Measurements from ENCODE around the gene HOXB13. TPM values are rescaled to one million over a fixed set of nuclear protein-coding genes. Genes with fewer than 3 reads are reported as not detected.

The HOXB13 gene
- polyA plus RNA-seq, 1 experiment: not detected

- POLR2A ChIA-PET: no interaction called here
- TF ChIP-seq CTCF (IDR thresholded peaks at IDR 0.05; ENCODE audit: low read depth, low read length): no peak
- CTCF ChIA-PET: interaction anchor here (1.6 kb wide), 1 partner anchor 14 kb away, joined by 7 read pairs; no protein-coding TSS in a partner anchor
- H3K27me3 ChIP-seq (ENCODE audit: control insufficient read depth, insufficient read depth, low read length): peaks cover 16% of the 10 kb centered on the region
- no peak overlapping the region for H3K4me3 ChIP-seq (ENCODE audit: low read depth, low read length)
- no peaks in the 10 kb centered on the region for H3K9me3 ChIP-seq (ENCODE audit: control insufficient read depth, insufficient read depth, low read length)
- no peak for DNase-seq (ENCODE audit: low read depth, low spot score)
- no peak overlapping the region for H3K27ac ChIP-seq (ENCODE audit: low read depth, low read length)
These were observed 35.4 kb downstream of the HOXB13 start for GRCh38 chr17:48693178-48693577.

GRCh38 chr17:48692049-48692448 lies 36.5 kb downstream of the HOXB13 start:
- Histone ChIP-seq H3K4me3 (ENCODE audit: low read depth, low read length) (no peak overlapping the region), H3K9me3 (ENCODE audit: control insufficient read depth, insufficient read depth, low read length) (no peaks in the 10 kb centered on the region), H3K27ac (ENCODE audit: low read depth, low read length) (no peak overlapping the region), H3K27me3 (ENCODE audit: control insufficient read depth, insufficient read depth, low read length) (peaks cover 14% of the 10 kb centered on the region)
- CTCF ChIA-PET: interaction anchor here (1.6 kb wide), 1 partner anchor 13 kb away, joined by 7 read pairs; no protein-coding TSS in a partner anchor
- DNase-seq (ENCODE audit: low read depth, low spot score): no peak
- POLR2A ChIA-PET: no interaction called here
- no peak for TF ChIP-seq CTCF (IDR thresholded peaks at IDR 0.05; ENCODE audit: low read depth, low read length)

GRCh38 chr17:48690655-48691054 lies 37.9 kb downstream of the HOXB13 start:
- Histone ChIP-seq H3K9me3 (ENCODE audit: control insufficient read depth, insufficient read depth, low read length) (no peaks in the 10 kb centered on the region), H3K27me3 (ENCODE audit: control insufficient read depth, insufficient read depth, low read length) (peaks cover 9% of the 10 kb centered on the region), H3K27ac (ENCODE audit: low read depth, low read length) (no peak overlapping the region), H3K4me3 (ENCODE audit: low read depth, low read length) (no peak overlapping the region)
- ChIA-PET POLR2A (no interaction called here), CTCF (no interaction called here)
- no peak for DNase-seq (ENCODE audit: low read depth, low spot score)
- TF ChIP-seq CTCF (IDR thresholded peaks at IDR 0.05; ENCODE audit: low read depth, low read length): no peak

GRCh38 chr17:48681609-48682008 lies 46.9 kb downstream of the HOXB13 start:
- ChIA-PET POLR2A (no interaction called here), CTCF (interaction anchor here (4.7 kb wide), 1 partner anchor 197 kb away, joined by 68 read pairs; no protein-coding TSS in a partner anchor)
- H3K9me3 ChIP-seq (ENCODE audit: control insufficient read depth, insufficient read depth, low read length): peaks cover 3% of the 10 kb centered on the region; the same call in 1 of the 2 replicates
- DNase-seq (ENCODE audit: low read depth, low spot score): no peak
- no peak overlapping the region for H3K27ac ChIP-seq (ENCODE audit: low read depth, low read length)
- peaks cover 28% of the 10 kb centered on the region for H3K27me3 ChIP-seq (ENCODE audit: control insufficient read depth, insufficient read depth, low read length)
- TF ChIP-seq CTCF (IDR thresholded peaks at IDR 0.05; ENCODE audit: low read depth, low read length): no peak
- no peak overlapping the region for H3K4me3 ChIP-seq (ENCODE audit: low read depth, low read length)

- H3K9me3 ChIP-seq (ENCODE audit: control insufficient read depth, insufficient read depth, low read length): peaks cover 3% of the 10 kb centered on the region; the same call in 1 of the 2 replicates
- DNase-seq (ENCODE audit: low read depth, low spot score): no peak
- POLR2A ChIA-PET: no interaction called here
- no peak overlapping the region for H3K4me3 ChIP-seq (ENCODE audit: low read depth, low read length)
- TF ChIP-seq CTCF (IDR thresholded peaks at IDR 0.05; ENCODE audit: low read depth, low read length): no peak
- H3K27ac ChIP-seq (ENCODE audit: low read depth, low read length): no peak overlapping the region
- CTCF ChIA-PET: interaction anchor here (0.6 to 4.7 kb wide), 28 partner anchors 8 to 505 kb away, joined by 3 to 68 read pairs (median 5); no protein-coding TSS in a partner anchor
- H3K27me3 ChIP-seq (ENCODE audit: control insufficient read depth, insufficient read depth, low read length): peaks cover 27% of the 10 kb centered on the region
These were observed 49.0 kb downstream of the HOXB13 start for GRCh38 chr17:48679385-48680096.
